Activated CD4-positive, alpha-beta T cell treated with anti-CD3 and anti-CD28 coated beads for 36 hours (primary cell): ENCODE results near the gene PPP1R18. TPM values are rescaled to one million over a fixed set of nuclear protein-coding genes. Genes with fewer than 3 reads are reported as not detected.
A peak's percentile ranks its signal among the peaks of the same experiment; 100 is the strongest.
"Not testable (repeated sequence)": the region's sequence is repeated elsewhere in the genome, so short reads cannot be mapped to it uniquely, and the experiment has no call there.

Experiments
- ATAC-seq: fragments of 200-7000 bp; cut with Tn5 transposase; one replicate; pipeline ENCODE4 v1.10.0; 2021; ENCODE audit warnings: mild to moderate bottlenecking, moderate library complexity
- CTCF ChIA-PET: fragments of 350-600 bp; sonication (Branson Sonifier 250); formaldehyde crosslinking; loops from one replicate; lab custom pipeline; 2021; ENCODE audit warnings: antibody characterized with exemption; lab: Charles Lee
- POLR2A ChIA-PET: fragments of 350-600 bp; sonication (Branson Sonifier 250); formaldehyde crosslinking; loops from one replicate; lab custom pipeline; 2021; ENCODE audit warnings: antibody characterized with exemption, inconsistent platforms; lab: Charles Lee
- DNase-seq: peaks from one replicate; pipeline ENCODE4 v3.0.0-alpha.2; 2020
- H3K27ac Mint-ChIP-seq: one replicate; pipeline ENCODE4 v1.8.0; 2021; ENCODE audit warnings: mixed read lengths
- H3K27me3 Mint-ChIP-seq: one replicate; pipeline ENCODE4 v1.8.0; 2021; ENCODE audit warnings: mixed read lengths
- H3K36me3 Mint-ChIP-seq: one replicate; pipeline ENCODE4 v1.8.0; 2021; ENCODE audit warnings: low read depth, mixed read lengths
- H3K4me1 Mint-ChIP-seq: one replicate; pipeline ENCODE4 v1.8.0; 2021; ENCODE audit warnings: mixed read lengths
- H3K4me3 Mint-ChIP-seq: one replicate; pipeline ENCODE4 v1.8.0; 2021; ENCODE audit warnings: mild to moderate bottlenecking, moderate library complexity, mixed read lengths
- H3K9me3 Mint-ChIP-seq: one replicate; pipeline ENCODE4 v1.8.0; 2021; ENCODE audit warnings: low read depth, mixed read lengths
- intact Hi-C, 2 experiments: fragments of 100-400 bp; cut with DNase I in 1 of 2; cut with micrococcal nuclease in 1 of 2; formaldehyde crosslinking; loops; one replicate each; pipeline versions ENCODE4 v1.14.2 to v1.15.1; 2022 to 2024; cut with DNase I, micrococcal nuclease
- total RNA-seq, 2 experiments: library from RNA; stranded (reverse); gene quantifications; one replicate each; pipeline ENCODE4 v1.2.3, GENCODE V29; 2021

PPP1R18 gene
- total RNA-seq, 2 experiments from 2014 or later: 145 to 186 TPM

DNA sequence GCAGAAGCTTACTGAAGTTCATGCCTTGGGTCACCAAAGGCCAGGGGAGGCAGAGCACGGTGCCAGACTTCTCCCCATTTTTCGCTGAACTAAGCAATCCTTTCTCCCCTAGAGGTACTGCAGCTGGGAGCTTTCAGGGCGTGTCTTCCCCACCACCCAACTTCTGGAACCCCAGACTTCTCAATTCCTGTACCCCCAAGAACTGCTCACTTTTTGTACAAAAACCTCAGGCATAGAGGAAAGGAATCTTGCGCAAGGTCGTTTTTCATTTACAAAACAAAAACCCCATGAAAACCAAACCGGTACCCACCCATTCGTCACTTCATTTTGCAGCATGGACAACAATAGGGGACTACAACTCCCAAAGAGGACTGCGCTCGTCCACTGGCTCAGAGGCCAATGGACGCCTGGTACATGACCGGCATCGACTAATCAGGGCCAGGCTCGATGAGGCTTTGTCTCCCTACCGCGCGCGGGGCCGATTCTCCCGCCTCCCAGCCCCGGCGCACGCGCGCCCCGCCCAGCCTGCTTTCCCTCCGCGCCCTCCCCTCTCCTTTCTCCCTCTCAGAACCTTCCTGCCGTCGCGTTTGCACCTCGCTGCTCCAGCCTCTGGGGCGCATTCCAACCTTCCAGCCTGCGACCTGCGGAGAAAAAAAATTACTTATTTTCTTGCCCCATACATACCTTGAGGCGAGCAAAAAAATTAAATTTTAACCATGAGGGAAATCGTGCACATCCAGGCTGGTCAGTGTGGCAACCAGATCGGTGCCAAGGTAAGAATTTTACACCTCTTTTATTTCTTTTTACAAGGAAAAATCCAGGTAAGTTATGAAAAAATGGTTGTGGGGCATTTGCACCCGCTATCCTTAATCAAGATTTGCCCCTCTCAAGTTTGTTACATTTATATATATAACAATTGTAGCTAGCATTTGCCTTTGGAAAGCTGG is 33.6 kb upstream of the PPP1R18 start, which contains the start of gene TUBB:
Gene TUBB (plus strand): TSS at position 562 of the 947 bp plus-strand sequence. CDS start 155 bp downstream, at position 717.
- Mint-ChIP-seq H3K9me3 (no peaks in the 10 kb centered on the region), H3K4me3 (peak within 1 kb of the TSS; percentile 98), H3K27ac (peak within 1 kb of the TSS; percentile 95), H3K4me1 (peaks cover 58% of the 10 kb centered on the region), H3K27me3 (no peaks in the 10 kb centered on the region), H3K36me3 (peaks cover 68% of the 10 kb centered on the region)
- CTCF ChIA-PET: interaction anchor here (0.8 to 4.2 kb wide), 6 partner anchors 9 to 68 kb away, joined by 3 to 22 read pairs (median 5); partner anchors contain the start of gene DHX16
- POLR2A ChIA-PET: interaction anchor here (1.1 to 2.3 kb wide), 3 partner anchors 11 to 38 kb away, joined by 5 to 20 read pairs (median 11); no protein-coding TSS in a partner anchor
- peak; percentile 98 for DNase-seq
- intact Hi-C loops: loop anchor here (2.0 to 10.0 kb wide), 8 partner anchors 15 to 682 kb away; partner anchors contain the start of genes C6orf136 (in 1 of the 2), CCHCR1 (in 1 of the 2), FLOT1 (in 1 of the 2) and MICA (in 1 of the 2)
- peak; percentile 74 for ATAC-seq

DNA sequence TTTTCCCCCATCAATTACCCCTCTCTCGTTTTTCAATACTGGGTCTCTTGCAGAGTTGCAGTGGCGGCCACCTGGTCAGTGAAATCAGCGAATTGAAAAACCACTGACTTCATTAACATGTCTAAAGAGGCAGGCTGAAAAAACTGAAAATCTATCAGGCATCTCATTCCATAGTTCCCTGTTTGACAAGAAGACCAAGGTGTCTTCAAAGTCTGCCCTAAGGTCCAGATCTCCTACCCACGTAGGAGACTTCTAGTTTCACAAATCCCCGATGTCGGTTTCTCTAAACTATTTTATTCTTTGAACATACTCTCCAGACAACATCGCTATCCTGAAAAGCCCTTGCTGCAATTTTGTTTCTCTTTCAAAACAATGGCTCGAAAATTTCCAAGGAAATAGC is 32.9 kb upstream of the PPP1R18 start:
- Mint-ChIP-seq H3K4me1 (peaks cover 57% of the 10 kb centered on the region), H3K27me3 (no peaks in the 10 kb centered on the region), H3K9me3 (no peaks in the 10 kb centered on the region), H3K4me3 (peak overlapping the region; percentile 98), H3K27ac (peak overlapping the region; percentile 95), H3K36me3 (peaks cover 68% of the 10 kb centered on the region)
- ATAC-seq: no peak
- intact Hi-C loops: loop anchor here in 1 of 2 experiments (10.0 kb wide), 1 partner anchor 435 kb away; the partner anchor contains the start of genes CCHCR1 and TCF19
- ChIA-PET POLR2A (interaction anchor here (0.7 kb wide), 1 partner anchor 18 kb away, joined by 3 read pairs; no protein-coding TSS in a partner anchor), CTCF (interaction anchor here (0.8 to 2.1 kb wide), 6 partner anchors 8 to 106 kb away, joined by 3 to 12 read pairs (median 4); no protein-coding TSS in a partner anchor)
- DNase-seq: no peak

DNA sequence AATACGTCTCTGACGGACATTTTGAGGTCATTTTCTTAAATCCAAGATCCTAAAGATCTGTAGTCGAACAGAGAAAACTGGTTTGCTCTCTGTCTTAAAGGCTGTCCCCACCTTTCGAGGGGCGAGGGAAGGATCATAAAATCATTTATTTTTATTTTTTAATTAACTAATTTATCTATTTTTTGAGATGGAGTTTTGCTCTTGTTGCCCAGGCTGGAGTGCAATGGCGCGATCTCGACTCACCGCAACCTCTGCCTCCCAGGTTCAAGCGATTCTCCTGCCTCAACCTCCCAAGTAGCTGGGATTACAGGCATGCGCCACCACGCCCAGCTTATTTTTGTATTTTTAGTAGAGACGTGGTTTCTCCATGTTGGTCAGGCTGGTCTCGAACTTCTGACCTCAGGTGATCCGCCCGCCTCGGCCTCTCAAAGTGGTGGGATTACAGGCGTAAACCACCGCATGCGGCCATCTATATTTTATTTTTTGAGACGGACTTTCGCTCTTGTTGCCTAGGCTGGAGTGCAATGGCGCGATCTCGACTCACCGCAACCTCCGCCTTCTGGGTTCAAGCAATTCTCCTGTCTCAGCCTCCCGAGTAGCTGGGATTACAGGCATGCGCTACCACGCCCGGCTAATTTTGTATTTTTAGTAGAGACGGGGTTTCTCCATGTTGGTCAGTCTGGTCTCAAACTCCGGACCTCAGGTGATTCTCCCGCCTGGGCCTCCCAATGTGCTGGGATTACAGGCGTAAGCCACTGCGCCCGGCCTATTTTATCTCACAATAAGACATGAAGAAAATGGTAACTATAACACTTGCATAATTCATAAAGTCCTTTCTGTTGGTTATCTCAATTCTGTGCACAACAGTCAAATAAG is 31.6 kb upstream of the PPP1R18 start:
- not testable (repeated sequence) for H3K27me3 Mint-ChIP-seq, DNase-seq, ATAC-seq, H3K9me3 Mint-ChIP-seq
- ChIA-PET CTCF (interaction anchor here (0.6 to 2.1 kb wide), 13 partner anchors 13 to 369 kb away, joined by 3 to 13 read pairs (median 5); no protein-coding TSS in a partner anchor), POLR2A (interaction anchor here (0.5 to 1.8 kb wide), 12 partner anchors 13 to 459 kb away, joined by 3 to 20 read pairs (median 5); partner anchors contain the start of genes ABCF1, DHX16 and NRM)
- intact Hi-C loops: loop anchor here (1.0 to 10.0 kb wide), 11 partner anchors 27 to 437 kb away; partner anchors contain the start of genes MRPS18B (in 2 of the 2), PPP1R10 (in 2 of the 2), ABCF1 (in 1 of the 2) and C6orf136 (in 1 of the 2)
- H3K4me1 Mint-ChIP-seq: peaks cover 44% of the 10 kb centered on the region
- peak overlapping the region; percentile 97 for H3K27ac Mint-ChIP-seq
- H3K36me3 Mint-ChIP-seq: peaks cover 61% of the 10 kb centered on the region
- peak overlapping the region; percentile 98 for H3K4me3 Mint-ChIP-seq

DNA sequence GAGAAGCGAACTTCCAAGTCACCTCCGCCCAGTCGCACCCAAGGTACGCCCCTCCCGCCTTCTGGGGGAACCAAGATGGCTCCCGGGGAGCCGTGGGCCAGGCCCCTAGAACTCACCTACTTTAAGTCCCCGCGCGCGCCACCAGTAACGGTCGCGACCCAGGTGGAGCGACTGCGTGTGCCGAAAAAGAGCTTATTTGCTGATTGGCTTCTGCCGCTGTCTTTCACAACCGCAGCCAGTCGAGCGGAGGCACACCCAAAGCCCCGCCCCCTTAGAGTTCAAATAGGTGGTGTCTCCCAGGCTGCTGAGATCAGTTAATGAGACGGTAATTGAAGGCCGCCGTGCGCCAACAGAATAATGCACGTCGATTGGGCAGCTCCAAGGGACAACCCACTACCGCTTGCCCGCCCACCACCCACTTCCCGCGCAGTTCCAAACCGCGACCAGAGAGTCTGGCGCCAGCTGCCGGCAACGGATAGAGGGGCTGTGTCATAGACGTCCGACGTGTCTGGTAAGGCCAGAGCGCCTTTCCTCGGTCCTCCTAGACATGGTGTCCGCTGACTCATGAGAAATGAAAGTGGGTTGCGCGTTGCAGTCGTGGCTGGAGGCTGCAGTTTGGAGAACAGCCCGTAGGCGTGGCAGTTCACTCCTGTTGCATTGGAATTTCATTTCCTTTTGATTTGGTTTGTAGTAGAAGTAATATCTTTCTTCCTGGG is 30.8 kb upstream of the PPP1R18 start, which contains the start of gene MDC1:
Gene MDC1 (minus strand): TSS at position 153 of the 716 bp plus-strand sequence. CDS start 2,106 bp downstream, outside the sequence.
- peak within 1 kb of the TSS; percentile 98 for H3K4me3 Mint-ChIP-seq
- peak within 1 kb of the TSS; percentile 99 for H3K27ac Mint-ChIP-seq
- peak; percentile 78 for ATAC-seq
- peaks cover 61% of the 10 kb centered on the region for H3K36me3 Mint-ChIP-seq
- DNase-seq: peak; percentile 100
- ChIA-PET POLR2A (interaction anchor here (0.5 to 1.8 kb wide), 22 partner anchors 9 to 637 kb away, joined by 3 to 20 read pairs (median 4); partner anchors contain the start of genes ABCF1, DHX16, IER3 and MRPS18B), CTCF (interaction anchor here (0.6 to 2.1 kb wide), 13 partner anchors 12 to 370 kb away, joined by 3 to 13 read pairs (median 5); no protein-coding TSS in a partner anchor)
- no peaks in the 10 kb centered on the region for H3K9me3 Mint-ChIP-seq
- H3K4me1 Mint-ChIP-seq: peaks cover 42% of the 10 kb centered on the region
- intact Hi-C loops: loop anchor here (1.0 to 10.0 kb wide), 11 partner anchors 26 to 438 kb away; partner anchors contain the start of genes MRPS18B (in 2 of the 2), PPP1R10 (in 2 of the 2), ABCF1 (in 1 of the 2) and C6orf136 (in 1 of the 2)
- no peaks in the 10 kb centered on the region for H3K27me3 Mint-ChIP-seq

DNA sequence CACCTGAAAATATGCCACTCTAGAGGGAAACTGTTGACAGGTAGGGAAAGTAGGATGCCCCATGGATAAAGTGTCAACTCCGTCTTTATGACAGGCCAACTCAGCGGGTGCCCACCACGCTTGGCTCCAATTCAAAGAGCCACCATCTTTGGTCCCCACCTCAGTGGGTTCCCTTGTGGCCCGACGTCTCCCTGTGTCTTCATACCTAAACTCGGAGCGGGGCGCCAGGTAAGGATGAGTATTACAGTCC is 30.4 kb upstream of the PPP1R18 start:
- H3K36me3 Mint-ChIP-seq: peaks cover 61% of the 10 kb centered on the region
- no peaks in the 10 kb centered on the region for H3K9me3 Mint-ChIP-seq
- no peaks in the 10 kb centered on the region for H3K27me3 Mint-ChIP-seq
- intact Hi-C loops: loop anchor here (1.0 to 10.0 kb wide), 11 partner anchors 26 to 438 kb away; partner anchors contain the start of genes MRPS18B (in 2 of the 2), PPP1R10 (in 2 of the 2), ABCF1 (in 1 of the 2) and C6orf136 (in 1 of the 2)
- peaks cover 46% of the 10 kb centered on the region for H3K4me1 Mint-ChIP-seq
- DNase-seq (no peak), ATAC-seq (no peak)
- H3K4me3 Mint-ChIP-seq: peak overlapping the region; percentile 98
- peak overlapping the region; percentile 99 for H3K27ac Mint-ChIP-seq
- POLR2A ChIA-PET: interaction anchor here (0.6 to 1.8 kb wide), 17 partner anchors 9 to 637 kb away, joined by 3 to 20 read pairs (median 5); partner anchors contain the start of genes ABCF1, DHX16, IER3 and MRPS18B
- CTCF ChIA-PET: interaction anchor here (0.7 to 2.1 kb wide), 12 partner anchors 11 to 371 kb away, joined by 3 to 13 read pairs (median 6); no protein-coding TSS in a partner anchor

DNA sequence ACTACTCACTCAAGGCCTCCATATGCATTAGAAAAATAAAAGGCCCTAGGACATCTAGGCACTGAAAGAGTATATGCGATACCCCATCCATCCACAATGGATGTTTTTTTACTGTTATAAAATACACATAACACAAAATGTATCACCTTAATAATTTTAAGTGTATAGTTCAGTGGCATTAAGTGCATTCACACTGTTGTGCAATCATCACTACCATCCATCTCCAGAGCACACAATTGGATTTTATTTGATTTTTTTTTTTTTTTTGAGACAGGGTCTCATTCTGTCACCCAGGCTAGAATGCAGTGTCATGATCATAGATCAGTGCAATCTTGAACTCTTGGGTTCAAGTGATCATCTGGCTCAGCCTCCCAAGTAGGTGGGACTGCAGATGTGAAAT is 27.8 kb upstream of the PPP1R18 start:
- ChIA-PET POLR2A (no interaction called here), CTCF (interaction anchor here (0.6 to 1.0 kb wide), 2 partner anchors 8 to 673 kb away, joined by 3 read pairs; no protein-coding TSS in a partner anchor)
- DNase-seq: no peak
- no peak overlapping the region for H3K4me3 Mint-ChIP-seq
- no peaks in the 10 kb centered on the region for H3K27me3 Mint-ChIP-seq
- H3K9me3 Mint-ChIP-seq: no peaks in the 10 kb centered on the region
- H3K4me1 Mint-ChIP-seq: peaks cover 42% of the 10 kb centered on the region
- intact Hi-C loops: loop anchor here in 1 of 2 experiments (10.0 kb wide), 1 partner anchor 441 kb away; the partner anchor contains the start of genes CCHCR1 and TCF19
- no peak overlapping the region for H3K27ac Mint-ChIP-seq
- no peak for ATAC-seq
- H3K36me3 Mint-ChIP-seq: peaks cover 61% of the 10 kb centered on the region

DNA sequence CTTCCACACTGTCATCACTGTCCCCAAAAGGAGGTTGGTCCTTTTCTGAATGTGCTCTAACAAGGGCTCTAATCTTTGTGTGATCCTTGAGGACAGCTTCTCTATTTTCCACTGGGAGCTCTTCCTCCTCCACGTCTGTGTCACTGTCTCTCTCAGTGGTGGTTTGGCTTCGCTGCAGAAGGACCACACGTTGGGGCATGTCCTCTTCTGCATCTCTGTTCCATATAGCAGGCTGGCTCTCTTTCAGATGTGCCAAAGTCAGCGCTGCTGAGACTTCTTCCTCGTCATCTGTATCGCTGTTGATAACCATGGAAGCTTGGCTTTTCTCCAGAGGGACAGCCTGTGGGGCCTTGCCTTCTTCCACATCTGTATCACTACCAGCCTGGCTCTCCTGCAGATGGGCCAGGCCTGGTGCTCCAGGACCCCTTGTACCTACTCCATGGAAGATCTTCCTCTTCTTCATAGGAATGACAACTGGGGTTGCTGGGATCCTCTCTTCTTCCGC is 26.0 kb upstream of the PPP1R18 start:
- peaks cover 31% of the 10 kb centered on the region for H3K4me1 Mint-ChIP-seq
- intact Hi-C loops: loop anchor here in 1 of 2 experiments (10.0 kb wide), 1 partner anchor 442 kb away; the partner anchor contains the start of genes CCHCR1 and TCF19

DNA sequence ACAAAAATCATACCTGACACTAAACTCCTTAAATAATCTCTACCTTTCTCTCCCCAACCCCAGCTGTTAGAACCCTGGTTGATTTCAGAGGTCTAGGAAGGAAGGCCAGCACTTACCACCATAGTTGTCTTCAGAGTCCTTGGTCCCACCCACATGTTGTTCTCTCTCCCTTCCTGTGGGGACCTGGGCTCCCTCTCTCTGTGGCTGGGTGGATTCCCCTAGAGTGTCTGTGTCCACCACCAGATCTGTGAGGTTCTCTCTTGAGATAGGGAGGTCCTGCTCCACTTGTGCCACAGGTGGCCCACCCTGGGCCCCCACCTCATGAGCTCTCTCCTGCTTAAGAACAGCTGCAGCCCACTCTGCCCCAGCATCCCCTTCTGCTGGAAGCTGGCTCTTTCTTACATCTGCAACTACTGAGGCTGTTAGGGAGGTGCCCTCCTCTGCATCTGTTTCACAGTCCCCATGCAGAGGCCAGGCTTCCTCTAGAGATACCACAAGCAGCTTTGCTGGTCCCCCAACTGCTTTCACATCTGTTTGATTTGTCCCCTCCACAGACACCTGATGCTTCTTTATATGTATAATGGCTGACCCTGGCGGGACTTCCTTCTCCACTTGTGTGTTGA is 25.4 kb upstream of the PPP1R18 start:
- H3K4me3 Mint-ChIP-seq: no peak overlapping the region
- H3K27ac Mint-ChIP-seq: no peak overlapping the region
- DNase-seq (no peak), ATAC-seq (no peak)
- H3K27me3 Mint-ChIP-seq: no peaks in the 10 kb centered on the region
- H3K36me3 Mint-ChIP-seq: peaks cover 70% of the 10 kb centered on the region
- peaks cover 29% of the 10 kb centered on the region for H3K4me1 Mint-ChIP-seq
- H3K9me3 Mint-ChIP-seq: no peaks in the 10 kb centered on the region
- CTCF ChIA-PET: interaction anchor here (0.6 to 2.2 kb wide), 5 partner anchors 8 to 308 kb away, joined by 3 to 7 read pairs (median 3); no protein-coding TSS in a partner anchor
- intact Hi-C loops: loop anchor here in 1 of 2 experiments (10.0 kb wide), 1 partner anchor 443 kb away; the partner anchor contains the start of genes CCHCR1 and TCF19
- POLR2A ChIA-PET: no interaction called here

More for the DNA sequence above, 26.0 kb upstream of the PPP1R18 start:
- DNase-seq: no peak
- no peaks in the 10 kb centered on the region for H3K9me3 Mint-ChIP-seq
- no peak for ATAC-seq
- no peaks in the 10 kb centered on the region for H3K27me3 Mint-ChIP-seq
- ChIA-PET CTCF (interaction anchor here (0.6 to 1.2 kb wide), 3 partner anchors 33 to 309 kb away, joined by 3 to 4 read pairs (median 3); no protein-coding TSS in a partner anchor), POLR2A (no interaction called here)
- H3K36me3 Mint-ChIP-seq: peaks cover 68% of the 10 kb centered on the region
- H3K27ac Mint-ChIP-seq: no peak overlapping the region
- H3K4me3 Mint-ChIP-seq: no peak overlapping the region
